ENCODE results near the gene PKN2. TPM values are rescaled to one million over a fixed set of nuclear protein-coding genes. Genes with fewer than 3 reads are reported as not detected.

PKN2 gene
- total RNA-seq, 2 experiments from 2014 or later = 18.0 to 18.1 TPM

DNA sequence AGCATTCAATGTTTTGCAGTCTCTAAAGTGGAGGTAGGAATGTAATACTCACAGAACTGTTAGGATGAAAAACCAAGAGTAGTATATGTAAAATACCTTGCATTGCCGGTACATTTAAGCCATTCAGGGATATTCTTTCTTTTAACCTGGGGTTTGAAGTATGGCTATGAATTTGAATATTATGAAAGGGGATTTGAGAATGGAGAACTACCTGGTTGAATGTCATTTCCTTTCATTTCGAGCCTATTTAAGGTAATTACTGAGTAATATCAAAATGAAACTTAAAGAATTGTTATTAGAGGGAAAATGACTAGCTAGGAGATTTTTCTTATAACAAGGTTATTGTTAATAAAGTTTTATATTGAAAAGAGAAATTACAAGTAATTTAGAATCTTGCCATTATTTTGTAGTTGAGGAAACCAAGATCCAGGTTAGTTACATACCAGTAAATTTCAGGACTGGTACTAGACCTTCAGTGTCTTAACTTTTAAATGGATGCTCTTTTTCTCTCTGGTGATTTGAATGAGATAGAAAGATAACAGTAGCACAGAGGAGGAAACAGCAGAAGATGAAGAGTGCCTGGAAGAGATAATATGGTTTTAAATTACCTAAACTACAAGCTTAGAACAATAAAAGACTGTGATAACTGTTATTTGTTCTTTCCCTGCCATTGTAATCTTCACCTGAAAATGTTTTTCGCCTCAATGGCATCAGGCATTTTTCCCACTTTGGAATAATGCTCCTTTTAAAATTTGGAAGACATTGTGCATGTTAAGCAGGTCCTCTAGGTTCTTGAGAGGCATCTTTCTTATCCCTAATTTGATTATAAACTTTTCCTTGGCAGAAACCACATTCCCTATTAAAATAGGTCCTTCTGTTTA is 103.2 kb downstream of the PKN2 start:
- peaks cover 13% of the 10 kb centered on the region for H3K36me3 Mint-ChIP-seq (ENCODE audit: low read depth)
- H3K4me3 Mint-ChIP-seq = no peak overlapping the region
- H3K9me3 Mint-ChIP-seq = no peaks in the 10 kb centered on the region
- ChIA-PET CTCF (interaction anchor here (0.6 to 1.3 kb wide), 2 partner anchors 13 to 43 kb away, joined by 3 to 4 read pairs; no protein-coding TSS in a partner anchor), POLR2A (no interaction called here)
- H3K4me1 Mint-ChIP-seq (ENCODE audit: low read depth) = no peaks in the 10 kb centered on the region
- intact Hi-C loops (cut with micrococcal nuclease) = no loop called here
- no peak overlapping the region for H3K27ac Mint-ChIP-seq
- DNase-seq (no peak), ATAC-seq (no peak)
- no peak for TF ChIP-seq CTCF (IDR thresholded peaks at IDR 0.05)
- H3K27me3 Mint-ChIP-seq = no peaks in the 10 kb centered on the region

GRCh38 chr1:88791192-88791591 is 107.1 kb downstream of the PKN2 start:
- no peak overlapping the region for H3K4me3 Mint-ChIP-seq
- ChIA-PET CTCF (no interaction called here), POLR2A (interaction anchor here (0.6 kb wide), 1 partner anchor 131 kb away, joined by 3 read pairs; no protein-coding TSS in a partner anchor)
- ATAC-seq (no peak), DNase-seq (no peak)
- TF ChIP-seq CTCF (IDR thresholded peaks at IDR 0.05) = no peak
- peaks cover 16% of the 10 kb centered on the region for H3K36me3 Mint-ChIP-seq (ENCODE audit: low read depth)
- intact Hi-C loops (cut with micrococcal nuclease) = no loop called here
- peaks cover 4% of the 10 kb centered on the region for H3K4me1 Mint-ChIP-seq (ENCODE audit: low read depth)
- peak overlapping the region; percentile 60 for H3K27ac Mint-ChIP-seq
- no peaks in the 10 kb centered on the region for H3K27me3 Mint-ChIP-seq
- H3K9me3 Mint-ChIP-seq = no peaks in the 10 kb centered on the region

DNA sequence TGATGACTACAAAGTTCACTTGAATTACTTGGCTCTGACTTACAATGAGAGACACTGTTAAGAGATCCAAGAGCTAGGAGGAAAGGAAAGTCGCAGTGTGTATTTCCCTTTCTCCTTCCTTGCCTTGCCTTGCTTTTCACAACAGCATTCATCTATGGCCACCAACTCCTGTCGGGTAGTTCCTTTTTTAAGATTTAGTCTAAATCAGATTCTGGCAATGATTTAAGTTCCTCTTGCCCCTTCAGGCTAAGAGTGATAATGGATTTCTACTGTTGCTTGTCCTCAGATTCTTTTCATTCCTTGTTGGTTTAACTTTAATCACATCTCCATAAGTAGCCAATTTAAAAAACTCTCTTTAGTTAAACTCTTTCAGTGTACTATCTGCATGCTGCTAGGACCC is 115.4 kb downstream of the PKN2 start:
- DNase-seq (no peak), ATAC-seq (no peak)
- peaks cover 13% of the 10 kb centered on the region for H3K4me1 Mint-ChIP-seq (ENCODE audit: low read depth)
- H3K27ac Mint-ChIP-seq = no peak overlapping the region
- H3K9me3 Mint-ChIP-seq = peaks cover 3% of the 10 kb centered on the region
- no peaks in the 10 kb centered on the region for H3K27me3 Mint-ChIP-seq
- no peak for TF ChIP-seq CTCF (IDR thresholded peaks at IDR 0.05)
- intact Hi-C loops (cut with micrococcal nuclease) = no loop called here
- H3K4me3 Mint-ChIP-seq = no peak overlapping the region
- peaks cover 30% of the 10 kb centered on the region for H3K36me3 Mint-ChIP-seq (ENCODE audit: low read depth)
- ChIA-PET POLR2A (interaction anchor here (0.7 kb wide), 1 partner anchor 21 kb away, joined by 3 read pairs; no protein-coding TSS in a partner anchor), CTCF (interaction anchor here (0.6 to 2.8 kb wide), 9 partner anchors 11 to 144 kb away, joined by 3 to 13 read pairs (median 3); no protein-coding TSS in a partner anchor)

DNA sequence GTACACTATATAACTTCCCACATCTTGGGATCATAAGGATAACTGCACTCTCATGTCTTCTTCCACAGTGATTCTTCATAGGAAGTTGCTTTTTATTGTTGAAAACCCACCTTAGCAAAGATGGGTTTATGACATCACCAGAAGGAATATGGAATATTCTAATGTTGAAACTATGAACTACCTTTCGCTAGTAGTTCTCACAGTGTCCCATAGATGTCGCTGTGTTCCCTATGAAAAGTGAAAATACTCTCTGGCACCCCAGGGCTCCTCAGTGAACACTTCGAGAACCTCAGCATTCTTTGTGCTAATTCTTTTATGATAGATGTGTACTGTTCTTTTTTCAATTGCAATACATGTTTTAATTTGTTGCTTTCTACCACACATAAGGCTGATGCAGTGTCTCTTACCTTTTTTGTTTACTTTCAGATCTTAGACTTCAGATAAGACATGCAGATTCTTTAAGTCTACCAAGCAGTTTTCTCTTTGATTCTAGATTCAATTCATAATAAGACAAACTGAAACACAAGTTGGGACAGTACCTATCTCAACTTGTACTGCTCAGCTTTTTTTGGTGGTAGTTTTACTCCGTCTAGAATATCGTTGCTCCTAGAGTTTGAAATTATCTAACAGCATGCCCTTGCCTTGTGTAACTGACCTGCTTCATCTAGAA is 116.4 kb downstream of the PKN2 start:
- H3K27ac Mint-ChIP-seq = peak overlapping the region; percentile 31
- H3K36me3 Mint-ChIP-seq (ENCODE audit: low read depth) = peaks cover 30% of the 10 kb centered on the region
- peak; percentile 88 for TF ChIP-seq CTCF (IDR thresholded peaks at IDR 0.05)
- CTCF ChIA-PET = interaction anchor here (0.9 to 2.8 kb wide), 9 partner anchors 10 to 116 kb away, joined by 3 to 17 read pairs (median 4); partner anchors contain the start of gene PKN2
- H3K4me1 Mint-ChIP-seq (ENCODE audit: low read depth) = peaks cover 9% of the 10 kb centered on the region
- peak; percentile 93 for ATAC-seq
- intact Hi-C loops (cut with micrococcal nuclease) = loop anchor here (5.0 kb wide), 1 partner anchor 77 kb away; no protein-coding TSS in a partner anchor
- peak; percentile 56 for DNase-seq
- no peak overlapping the region for H3K4me3 Mint-ChIP-seq
- peaks cover 3% of the 10 kb centered on the region for H3K9me3 Mint-ChIP-seq
- POLR2A ChIA-PET = no interaction called here
- H3K27me3 Mint-ChIP-seq = no peaks in the 10 kb centered on the region
